HCT116 (cell line): ENCODE data around the gene ADAT3. TPM values are rescaled to one million over a fixed set of nuclear protein-coding genes. Genes with fewer than 3 reads are reported as not detected.

ENCODE experiments used
- ATAC-seq: fragments of 200-7000 bp; cut with Tn5 transposase; 2 replicates; pipeline ENCODE4 v1.9.1; 2020; ENCODE audit warnings: mild to moderate bottlenecking, moderate library complexity
- BruUV-seq: library from RNA; stranded (reverse); fragments of 400-500 nt; replicated peaks from 2 replicates; lab custom pipeline; 2021; lab: Mats Ljungman, UMichigan
- CTCF ChIA-PET: fragments of 300-600 bp; sonication (Branson Sonifier 250); formaldehyde crosslinking; loops from one replicate; lab custom pipeline; 2021; ENCODE audit warnings: antibody characterized with exemption; lab: Charles Lee
- POLR2A ChIA-PET: fragments of 300-600, 350-600 bp; sonication (Branson Sonifier 250); formaldehyde crosslinking; loops from one replicate; lab custom pipeline; 2021; ENCODE audit warnings: antibody characterized with exemption; lab: Charles Lee
- RAD21 ChIA-PET, 2 experiments: fragments of 300-600 bp; sonication (Branson Sonifier 250); formaldehyde crosslinking; loops; one replicate each; lab custom pipeline; 2023; ENCODE audit warnings: low total read pairs in 2 of 2; ENCODE audit not compliant: uncharacterized antibody in 2 of 2, unreplicated experiment in 2 of 2, low non-redundant PET in 1 of 2; lab: Charles Lee
- DNase-seq: peaks from one replicate; pipeline ENCODE4 v3.0.0-alpha.2; 2010; ENCODE audit warnings: low read depth, low spot score
- H2AFZ ChIP-seq: fragments of 200-600 bp; shearing (Covaris generic), sonication (generic); 2 replicates; pipeline ENCODE4 v1.6.1; 2017; ENCODE audit warnings: low read depth, mixed run types, mixed read lengths, antibody characterized with exemption, low read length; ENCODE audit not compliant: poor library complexity, severe bottlenecking
- H3K27ac ChIP-seq: 2 replicates; pipeline ENCODE4 v1.5.1; 2012; ENCODE audit warnings: low read depth, low read length
- H3K27me3 ChIP-seq: fragments of 200-600 bp; sonication (generic); 2 replicates; pipeline ENCODE4 v1.6.1; 2016; ENCODE audit warnings: mixed run types, low read length, mixed read lengths; ENCODE audit not compliant: insufficient read depth
- H3K36me3 ChIP-seq, 2 experiments: fragments of 200-500 bp in 1 of 2; fragments of 200-600 bp in 1 of 2; sonication (Bioruptor generic) in 1 of 2; sonication (generic) in 1 of 2; 2 replicates each; pipeline versions ENCODE4 v1.5.1 to v1.6.1; 2014 to 2016; ENCODE audit warnings: low read length in 2 of 2, inconsistent platforms in 1 of 2, mixed read lengths in 1 of 2, mixed run types in 1 of 2; ENCODE audit not compliant: insufficient read depth in 2 of 2, control insufficient read depth in 1 of 2
- H3K4me1 ChIP-seq, 2 experiments: fragments of 200-600 bp in 1 of 2; sonication (generic) in 1 of 2; 2 replicates each; pipeline versions ENCODE4 v1.5.1 to v1.6.1; 2012 to 2017; ENCODE audit warnings: low read length in 2 of 2, inconsistent platforms in 1 of 2, mild to moderate bottlenecking in 1 of 2, mixed read lengths in 1 of 2, mixed run types in 1 of 2, moderate library complexity in 1 of 2; ENCODE audit not compliant: insufficient read depth in 2 of 2, control insufficient read depth in 1 of 2
- H3K4me2 ChIP-seq: fragments of 200-600 bp; sonication (generic); 2 replicates; pipeline ENCODE4 v1.6.1; 2017; ENCODE audit warnings: mixed run types, low read length, mixed read lengths
- H3K4me3 ChIP-seq, 2 experiments: fragments of 200-600 bp in 1 of 2; sonication (generic) in 1 of 2; replicated peaks in 1 of 2; 2 replicates each; pipeline ENCODE4 v1.5.1; 2011 to 2016; ENCODE audit warnings: low read length in 2 of 2, control low read depth in 1 of 2, low read depth in 1 of 2, mild to moderate bottlenecking in 1 of 2, mixed read lengths in 1 of 2, mixed run types in 1 of 2
- H3K79me2 ChIP-seq: fragments of 200-600 bp; sonication (generic); 2 replicates; pipeline ENCODE4 v1.6.1; 2017; ENCODE audit warnings: mild to moderate bottlenecking, mixed run types, low read length, moderate library complexity, mixed read lengths; ENCODE audit not compliant: insufficient read depth
- H3K9ac ChIP-seq: fragments of 200-600 bp; sonication (generic); 2 replicates; pipeline ENCODE4 v1.6.1; 2016; ENCODE audit warnings: low read length, mixed read lengths
- H3K9me2 ChIP-seq: fragments of 200-600 bp; sonication (generic), shearing (Covaris generic); 2 replicates; pipeline ENCODE4 v1.6.1; 2017; ENCODE audit warnings: mixed run types, mild to moderate bottlenecking, moderate library complexity; ENCODE audit not compliant: insufficient read depth
- H3K9me3 ChIP-seq, 2 experiments: fragments of 200-500 bp in 1 of 2; fragments of 200-600 bp in 1 of 2; sonication (Bioruptor generic) in 1 of 2; sonication (generic) in 1 of 2; 2 replicates each; pipeline ENCODE4 v1.6.1; 2014 to 2017; ENCODE audit warnings: low read length in 2 of 2, mixed read lengths in 2 of 2, inconsistent platforms in 1 of 2, low read depth in 1 of 2, mild to moderate bottlenecking in 1 of 2, mixed run types in 1 of 2, moderate library complexity in 1 of 2; ENCODE audit not compliant: control insufficient read depth in 1 of 2, insufficient read depth in 1 of 2
- H4K20me1 ChIP-seq: fragments of 200-600 bp; sonication (generic), shearing (Covaris generic); 2 replicates; pipeline ENCODE4 v1.6.1; 2017; ENCODE audit warnings: mixed run types, mild to moderate bottlenecking, moderate library complexity; ENCODE audit not compliant: insufficient read depth
- CEBPB ChIP-seq: IDR thresholded peaks from 2 replicates; pipeline ENCODE4 v1.6.1; 2012; ENCODE audit warnings: low read depth
- EGR1 ChIP-seq: IDR thresholded peaks from 2 replicates; pipeline ENCODE4 v1.6.1; 2012; ENCODE audit warnings: low read depth
- EZH2 ChIP-seq: fragments of 200-600 bp; sonication (generic); IDR thresholded peaks from 2 replicates; pipeline ENCODE4 v1.6.1; 2017; ENCODE audit warnings: antibody characterized with exemption, mixed run types
- POLR2A ChIP-seq: IDR thresholded peaks from 2 replicates; pipeline ENCODE4 v1.7.0; 2011; ENCODE audit warnings: borderline replicate concordance; ENCODE audit not compliant: insufficient read depth, insufficient read length; ENCODE audit errors: extremely low read depth
- REST ChIP-seq: IDR thresholded peaks from 2 replicates; pipeline ENCODE4 v1.6.1; 2012; ENCODE audit warnings: low read depth
- SIN3A ChIP-seq: IDR thresholded peaks from 2 replicates; pipeline ENCODE4 v1.6.1; 2012; ENCODE audit warnings: low read depth
- TCF7L2 ChIP-seq: IDR thresholded peaks from 2 replicates; pipeline ENCODE4 v1.7.0; 2011; ENCODE audit warnings: borderline replicate concordance, inconsistent platforms; ENCODE audit not compliant: insufficient read depth, insufficient read length; ENCODE audit errors: extremely low read depth
- intact Hi-C: fragments of 100-400 bp; cut with micrococcal nuclease; formaldehyde crosslinking; loops from 2 replicates; pipeline ENCODE4 v1.10.0; 2022
- total RNA-seq: library from RNA; stranded (reverse); gene quantifications from one replicate; pipeline ENCODE4 v1.2.1, GENCODE V29; 2021; ENCODE audit not compliant: unreplicated experiment

The ADAT3 gene
- total RNA-seq, 1 experiment from 2014 or later = 15.9 TPM

- ATAC-seq (no peak), DNase-seq (no peak)
- H3K9me3 ChIP-seq = no peaks in the 10 kb centered on the region
- H3K79me2 ChIP-seq = peaks cover 85% of the 10 kb centered on the region
- POLR2A ChIA-PET = no interaction called here
- intact Hi-C loops = no loop called here
- no peaks in the 10 kb centered on the region for H3K9me2 ChIP-seq
- no peak overlapping the region for H2AFZ ChIP-seq
- no peaks in the 10 kb centered on the region for H3K27me3 ChIP-seq
- no peaks in the 10 kb centered on the region; a peak in 1 of 4 replicates for H3K36me3 ChIP-seq
- no peak overlapping the region for H3K9ac ChIP-seq
- TF ChIP-seq EZH2 = no peak
- no TSS peak for BruUV-seq
- no peak overlapping the region for H3K27ac ChIP-seq
- CTCF ChIA-PET = interaction anchor here (0.7 kb wide), 1 partner anchor 56 kb away, joined by 3 read pairs; no protein-coding TSS in a partner anchor
- RAD21 ChIA-PET = no interaction called here
- no peak overlapping the region for H3K4me3 ChIP-seq
- no peaks in the 10 kb centered on the region for H3K4me1 ChIP-seq
- H4K20me1 ChIP-seq = no peaks in the 10 kb centered on the region
- H3K4me2 ChIP-seq = no peak overlapping the region
Observed at GRCh38 chr19:1957562-1958248, 52.5 kb downstream of the ADAT3 start.

- DNase-seq (no peak), ATAC-seq (no peak)
- H3K4me2 ChIP-seq = no peak overlapping the region
- H3K9me2 ChIP-seq = no peaks in the 10 kb centered on the region
- no peak overlapping the region for H2AFZ ChIP-seq
- peaks cover 73% of the 10 kb centered on the region for H3K79me2 ChIP-seq
- H3K4me1 ChIP-seq = no peaks in the 10 kb centered on the region
- CTCF ChIA-PET = no interaction called here
- TF ChIP-seq SIN3A (no peak), REST (no peak), TCF7L2 (no peak), POLR2A (no peak), EGR1 (no peak), CEBPB (no peak)
- POLR2A ChIA-PET = no interaction called here
- intact Hi-C loops = no loop called here
- no peaks in the 10 kb centered on the region for H3K9me3 ChIP-seq
- no peaks in the 10 kb centered on the region for H3K27me3 ChIP-seq
- peaks cover 0 to 3% of the 10 kb centered on the region in 2 experiments; a peak in 1 of 4 replicates for H3K36me3 ChIP-seq
- H3K27ac ChIP-seq = no peak overlapping the region
- no peaks in the 10 kb centered on the region for H4K20me1 ChIP-seq
- no peak overlapping the region for H3K4me3 ChIP-seq
- H3K9ac ChIP-seq = no peak overlapping the region
- BruUV-seq = no TSS peak
- RAD21 ChIA-PET = no interaction called here
Observed at GRCh38 chr19:1959928-1960589, 54.9 kb downstream of the ADAT3 start.
